Measurements from ENCODE around the gene STK16.
A peak's percentile ranks its signal among the peaks of the same experiment; 100 is the strongest.

STK16 gene

DNA sequence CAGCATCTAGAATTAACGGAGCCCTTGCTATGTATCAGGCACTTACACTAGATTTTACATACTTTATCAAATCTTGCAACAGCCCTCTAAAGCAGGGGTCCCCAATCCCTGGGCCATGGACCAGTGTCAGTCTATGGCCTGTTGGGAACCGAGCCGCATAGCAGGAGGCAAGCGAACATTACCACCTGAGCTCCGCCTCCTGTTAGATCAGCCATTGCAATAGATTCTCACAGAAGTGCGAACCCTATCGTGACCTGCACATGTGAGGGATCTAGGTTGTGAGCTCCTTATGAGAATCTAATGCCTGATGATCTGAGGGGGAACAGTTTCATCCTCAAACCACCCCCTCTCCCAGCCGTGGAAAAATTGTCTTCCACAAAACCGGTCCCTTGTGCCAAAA lies 47.3 kb downstream of the STK16 start:
- no peak for ATAC-seq
- Mint-ChIP-seq H3K9me3 (no peaks in the 10 kb centered on the region), H3K27ac (no peak overlapping the region)

DNA sequence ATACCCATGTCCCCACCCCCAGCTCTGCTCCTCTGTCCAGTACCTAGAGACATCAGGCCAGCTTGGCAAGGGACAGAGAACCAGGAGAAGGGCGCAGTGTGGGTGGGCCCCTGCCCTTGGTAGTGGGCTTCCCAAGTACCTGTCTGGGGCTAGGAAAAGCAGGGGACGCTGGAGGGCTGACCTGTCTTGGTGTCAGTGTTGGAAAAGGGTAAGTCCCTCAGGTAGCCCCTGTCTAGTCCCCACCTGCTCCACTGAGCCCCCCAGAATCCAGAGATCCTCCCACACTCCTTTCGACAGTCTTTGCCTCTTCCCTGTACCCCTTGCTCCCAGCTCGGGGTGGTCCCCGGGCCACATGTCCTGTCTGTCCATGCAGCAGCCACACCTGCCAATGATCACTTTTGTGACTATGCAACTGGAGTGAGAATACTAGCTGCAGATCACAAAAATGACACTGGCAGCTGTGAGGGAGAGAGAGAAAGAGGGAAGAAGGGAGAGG lies 48.5 kb downstream of the STK16 start:
- H3K36me3 Mint-ChIP-seq = no peaks in the 10 kb centered on the region
- no peak for ATAC-seq
- peak overlapping the region; percentile 79 for H3K4me3 Mint-ChIP-seq
- no peaks in the 10 kb centered on the region for H3K9me3 Mint-ChIP-seq
- H3K27me3 Mint-ChIP-seq = no peaks in the 10 kb centered on the region
- H3K4me1 Mint-ChIP-seq = peaks cover 20% of the 10 kb centered on the region
- peak overlapping the region; percentile 89 for H3K27ac Mint-ChIP-seq

More for the DNA sequence above, 47.3 kb downstream of the STK16 start:
- no peaks in the 10 kb centered on the region for H3K36me3 Mint-ChIP-seq
- H3K27me3 Mint-ChIP-seq = no peaks in the 10 kb centered on the region
- H3K4me3 Mint-ChIP-seq = no peak overlapping the region
- H3K4me1 Mint-ChIP-seq = peaks cover 20% of the 10 kb centered on the region

DNA sequence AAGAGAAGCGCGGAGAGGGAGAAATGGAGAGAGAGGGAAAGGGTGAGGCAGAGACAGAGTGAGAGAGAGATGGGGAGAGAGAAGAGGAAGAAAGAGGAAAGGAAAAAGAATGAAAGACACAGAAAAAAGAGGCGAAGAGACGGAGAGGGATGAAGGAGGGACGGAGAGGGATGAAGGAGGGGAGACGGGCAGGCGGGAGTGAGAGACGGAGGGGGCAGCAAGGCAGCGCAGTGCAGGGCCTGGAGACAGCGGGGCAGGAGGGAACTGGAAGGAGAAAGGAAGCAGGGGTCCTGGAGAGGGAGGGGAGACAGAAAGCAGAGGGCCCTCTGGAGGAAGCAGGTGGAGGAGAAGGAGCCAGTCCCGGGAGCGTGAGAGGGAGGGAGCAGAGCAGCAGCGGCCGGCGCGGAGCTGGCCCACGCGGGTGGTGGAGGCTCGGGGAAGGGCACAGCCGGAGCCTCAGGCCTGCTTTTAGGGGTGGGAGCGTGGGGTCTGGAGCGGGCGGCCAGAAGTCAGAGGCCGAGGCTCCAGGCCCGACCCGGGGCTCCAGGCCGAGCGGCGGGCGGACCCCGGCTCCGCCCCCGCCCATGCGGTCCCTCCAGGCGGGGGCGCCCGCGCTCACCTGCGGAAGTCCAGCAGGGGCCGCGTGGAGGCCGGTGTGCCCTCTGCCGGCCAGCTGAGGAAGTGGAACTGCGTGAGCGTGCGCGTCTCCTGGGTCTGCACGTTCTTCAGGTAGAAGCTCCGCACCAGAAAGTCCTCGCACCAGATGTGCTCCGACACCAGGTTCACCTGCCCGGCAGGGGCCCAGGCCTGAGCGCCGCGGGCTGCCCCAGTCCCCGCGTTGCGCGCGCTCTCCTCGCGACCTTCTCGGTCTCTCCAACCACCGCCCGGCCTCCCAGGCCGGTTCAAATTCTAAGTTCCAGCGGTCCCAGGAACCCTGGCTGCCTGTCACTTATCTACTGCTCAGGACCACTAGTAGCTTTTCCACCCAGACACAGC lies 49.4 kb downstream of the STK16 start:
- Mint-ChIP-seq H3K9me3 (no peaks in the 10 kb centered on the region), H3K27me3 (peaks cover 3% of the 10 kb centered on the region), H3K4me3 (peak overlapping the region; percentile 79), H3K4me1 (peaks cover 20% of the 10 kb centered on the region), H3K36me3 (no peaks in the 10 kb centered on the region), H3K27ac (peak overlapping the region; percentile 89)
- ATAC-seq = peak; percentile 91

DNA sequence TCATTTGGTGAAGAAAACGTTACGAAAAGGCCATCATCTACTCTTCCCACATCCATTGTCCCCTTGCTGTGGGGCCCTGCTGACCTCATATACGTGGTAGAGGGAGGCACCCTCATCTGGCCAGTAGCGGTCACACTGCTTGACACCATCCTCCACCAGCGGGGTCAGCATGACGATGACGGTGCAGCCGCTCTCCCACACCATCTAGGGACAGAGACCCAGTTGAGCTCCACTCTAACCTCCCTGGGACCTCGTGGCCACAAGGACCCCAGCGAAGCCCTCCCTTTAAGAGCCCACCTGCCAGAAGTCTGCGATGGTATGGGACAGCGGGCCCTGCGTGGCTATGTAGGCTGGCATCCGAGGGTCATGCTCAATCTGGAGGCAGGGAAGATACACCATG lies 50.9 kb downstream of the STK16 start:
- Mint-ChIP-seq H3K4me3 (no peak overlapping the region), H3K27me3 (peaks cover 13% of the 10 kb centered on the region), H3K4me1 (peaks cover 20% of the 10 kb centered on the region), H3K36me3 (no peaks in the 10 kb centered on the region), H3K9me3 (no peaks in the 10 kb centered on the region), H3K27ac (no peak overlapping the region)
- no peak for ATAC-seq

DNA sequence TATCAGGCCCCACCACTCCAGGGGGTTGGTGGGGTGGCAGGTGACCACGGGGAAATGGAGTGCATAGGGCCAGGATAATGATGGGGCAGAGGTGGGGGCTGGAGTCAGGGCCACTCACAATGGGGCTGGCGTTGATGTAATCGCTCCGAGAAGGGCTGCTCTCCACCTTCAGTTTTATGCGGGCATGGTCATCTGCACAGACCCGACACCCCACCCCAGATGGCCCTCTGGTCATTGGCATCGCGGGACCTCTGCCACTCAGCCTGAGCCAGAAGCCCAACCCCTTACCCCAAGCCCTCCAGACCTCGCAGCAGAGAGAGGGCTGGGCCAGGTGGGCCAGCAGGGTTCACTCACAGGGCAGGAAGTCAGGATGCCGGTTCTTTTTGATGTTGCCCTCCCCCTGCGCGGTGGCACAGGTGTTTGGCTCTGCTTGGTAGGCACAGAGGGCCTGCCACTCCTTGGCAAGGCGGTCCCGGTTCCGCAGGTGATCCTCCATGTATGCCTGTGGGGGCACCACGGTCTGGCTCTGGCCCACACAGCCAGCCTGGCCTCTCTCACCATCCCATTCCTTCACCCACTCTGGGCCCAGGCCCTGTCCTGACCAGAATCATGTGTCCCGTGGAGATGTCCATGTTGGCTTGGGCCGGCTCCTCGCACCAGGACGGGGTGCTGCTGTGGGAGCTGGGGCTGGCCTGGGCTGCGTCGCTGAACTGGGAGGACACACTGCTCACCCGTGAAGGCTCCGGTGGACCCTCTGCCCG lies 51.5 kb downstream of the STK16 start:
- H3K36me3 Mint-ChIP-seq = no peaks in the 10 kb centered on the region
- H3K27me3 Mint-ChIP-seq = peaks cover 20% of the 10 kb centered on the region
- H3K4me3 Mint-ChIP-seq = no peak overlapping the region
- no peak for ATAC-seq
- no peak overlapping the region for H3K27ac Mint-ChIP-seq
- no peaks in the 10 kb centered on the region for H3K9me3 Mint-ChIP-seq
- peaks cover 20% of the 10 kb centered on the region for H3K4me1 Mint-ChIP-seq

DNA sequence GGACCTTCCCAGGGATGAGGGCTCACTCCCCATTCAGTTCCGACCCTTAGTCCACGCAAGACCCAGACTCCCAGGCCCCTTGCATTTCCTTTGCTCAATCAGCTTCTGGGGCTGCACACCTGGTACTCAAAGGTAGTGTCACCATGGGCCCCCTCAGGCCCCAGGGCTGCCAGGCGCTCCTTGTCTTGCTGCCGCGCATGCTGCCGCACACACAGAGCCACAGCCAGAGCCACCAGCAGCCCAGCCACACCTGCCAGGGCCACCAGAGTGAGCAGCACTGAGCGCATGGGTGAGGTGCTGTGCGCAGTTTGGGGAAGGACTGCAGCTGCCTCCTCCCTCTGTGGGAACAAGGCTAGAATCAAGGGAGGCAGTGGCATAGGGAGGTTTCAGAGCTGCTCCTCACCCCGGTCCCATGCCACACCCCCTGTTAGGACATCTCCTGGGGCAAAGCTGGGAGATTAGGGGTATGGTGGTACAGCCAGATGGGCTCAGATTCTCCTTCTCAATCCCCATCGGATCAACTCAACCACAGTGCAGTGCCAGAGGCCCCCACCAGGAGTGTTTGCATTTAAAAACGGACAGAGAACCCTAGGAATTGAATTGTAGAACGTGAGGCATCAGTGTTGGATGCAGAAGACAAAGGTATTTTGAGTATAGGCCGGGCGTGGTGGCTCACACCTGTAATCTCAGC lies 52.6 kb downstream of the STK16 start:
- Mint-ChIP-seq H3K4me1 (peaks cover 20% of the 10 kb centered on the region), H3K36me3 (no peaks in the 10 kb centered on the region), H3K27me3 (peaks cover 31% of the 10 kb centered on the region), H3K9me3 (no peaks in the 10 kb centered on the region), H3K4me3 (no peak overlapping the region), H3K27ac (no peak overlapping the region)
- ATAC-seq = no peak

DNA sequence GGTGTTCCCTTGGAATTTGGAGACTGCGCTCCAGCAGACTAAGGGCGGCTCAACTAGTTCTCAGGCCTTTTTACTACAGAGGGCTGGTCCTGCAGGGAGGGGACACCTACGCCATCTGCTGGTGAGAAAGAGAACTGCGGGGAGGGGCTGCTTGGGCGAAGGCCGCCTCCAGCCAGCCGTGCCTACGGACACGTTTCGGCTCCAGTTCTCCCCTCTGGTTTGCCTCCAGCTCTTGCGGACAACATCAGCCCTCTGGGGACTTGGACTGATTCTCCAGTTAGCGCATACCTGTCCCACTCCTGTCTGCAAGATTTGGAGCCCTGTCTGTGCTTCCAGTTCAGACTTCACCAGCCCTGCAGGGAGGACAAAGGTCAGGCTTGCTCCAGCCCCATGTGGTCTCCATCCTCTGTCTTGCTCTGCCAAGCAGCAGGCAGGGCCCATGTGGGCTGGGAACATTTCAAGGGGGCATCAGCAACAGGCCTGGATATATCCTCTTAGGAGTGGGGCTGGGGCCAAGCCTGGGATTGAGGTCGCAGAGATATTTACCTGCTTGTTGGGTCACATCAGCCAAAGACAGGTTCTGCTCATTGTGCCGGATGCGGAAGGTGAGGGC lies 53.6 kb downstream of the STK16 start:
- Mint-ChIP-seq H3K27me3 (peaks cover 33% of the 10 kb centered on the region), H3K4me3 (no peak overlapping the region), H3K9me3 (no peaks in the 10 kb centered on the region), H3K4me1 (peaks cover 18% of the 10 kb centered on the region), H3K27ac (no peak overlapping the region), H3K36me3 (no peaks in the 10 kb centered on the region)
- ATAC-seq = peak; percentile 74

DNA sequence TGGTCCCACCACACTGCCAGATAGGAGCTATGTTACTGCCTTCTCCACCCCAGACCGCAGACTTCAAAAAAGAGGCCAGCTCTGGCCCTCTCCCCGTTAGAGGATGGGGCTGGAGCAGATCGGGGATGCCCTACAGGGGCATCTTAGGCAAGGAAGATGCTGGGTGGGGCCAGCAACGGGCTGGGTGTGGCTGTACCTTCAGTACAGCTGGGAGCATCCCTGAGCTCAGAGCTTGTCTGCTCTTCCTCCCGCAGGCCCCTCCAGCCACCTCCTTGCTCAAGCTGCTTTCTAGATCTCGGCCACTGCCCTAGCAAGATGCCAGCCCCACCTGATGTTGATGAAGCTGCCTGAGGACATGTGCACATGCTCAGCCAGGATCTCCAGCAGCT lies 54.1 kb downstream of the STK16 start:
- Mint-ChIP-seq H3K9me3 (no peaks in the 10 kb centered on the region), H3K4me3 (no peak overlapping the region), H3K27ac (no peak overlapping the region), H3K4me1 (peaks cover 13% of the 10 kb centered on the region), H3K36me3 (no peaks in the 10 kb centered on the region), H3K27me3 (peaks cover 33% of the 10 kb centered on the region)
- ATAC-seq = no peak

Measured in stimulated activated memory B cell treated with anti-CD40 and anti-IgM and Interleukin-4, amounts not matched to agents 10 μg/mL and 1 μg/mL and 100 μg/mL, for 72 hours (primary cell).